DOHH2 (cell line): ENCODE data around the gene PSMD3.

ENCODE experiments used
- H3F3A ChIP-seq: fragments of 200-600 bp; sonication (generic), shearing (Covaris generic); 2 replicates; pipeline ENCODE4 v1.6.0; 2016; ENCODE audit warnings: antibody characterized with exemption, mild to moderate bottlenecking; ENCODE audit not compliant: control insufficient read depth, insufficient read depth
- H3K27ac ChIP-seq: fragments of 200-600 bp; sonication (generic); 2 replicates; pipeline ENCODE4 v1.5.1; 2014; ENCODE audit warnings: low read depth, mild to moderate bottlenecking, low read length, moderate library complexity
- H3K27me3 ChIP-seq: fragments of 200-600 bp; sonication (generic); 2 replicates; pipeline ENCODE4 v1.6.1; 2014; ENCODE audit warnings: mild to moderate bottlenecking, low read length, mixed read lengths; ENCODE audit not compliant: control insufficient read depth
- H3K36me3 ChIP-seq: fragments of 200-600 bp; sonication (generic); 2 replicates; pipeline ENCODE4 v1.6.1; 2014; ENCODE audit warnings: mild to moderate bottlenecking, low read length, moderate library complexity, mixed read lengths; ENCODE audit not compliant: control insufficient read depth
- H3K4me1 ChIP-seq: fragments of 200-600 bp; sonication (generic); 2 replicates; pipeline ENCODE4 v1.6.1; 2014; ENCODE audit warnings: mild to moderate bottlenecking, low read length, mixed read lengths; ENCODE audit not compliant: control insufficient read depth
- H3K4me2 ChIP-seq: fragments of 200-600 bp; sonication (generic); 2 replicates; pipeline ENCODE4 v1.6.0; 2014; ENCODE audit warnings: mild to moderate bottlenecking, low read length, moderate library complexity
- H3K4me3 ChIP-seq: fragments of 200-600 bp; sonication (generic); 2 replicates; pipeline ENCODE4 v1.5.1; 2014; ENCODE audit warnings: mild to moderate bottlenecking, low read length, mixed read lengths
- H3K79me2 ChIP-seq: fragments of 200-600 bp; sonication (generic); 2 replicates; pipeline ENCODE4 v1.6.1; 2014; ENCODE audit warnings: mild to moderate bottlenecking, low read length, mixed read lengths; ENCODE audit not compliant: control insufficient read depth
- H3K9me2 ChIP-seq: fragments of 200-600 bp; sonication (generic); replicated peaks from 2 replicates; pipeline ENCODE4 v1.6.1; 2014; ENCODE audit warnings: mild to moderate bottlenecking, low read length, mixed read lengths; ENCODE audit not compliant: control insufficient read depth
- H3K9me3 ChIP-seq: fragments of 200-600 bp; sonication (generic); 2 replicates; pipeline ENCODE4 v1.6.1; 2014; ENCODE audit warnings: antibody characterized with exemption, low read length, mixed read lengths; ENCODE audit not compliant: control insufficient read depth, insufficient read depth
- H4K20me1 ChIP-seq: fragments of 200-600 bp; sonication (generic); 2 replicates; pipeline ENCODE4 v1.6.0; 2014; ENCODE audit warnings: low read depth, mild to moderate bottlenecking, antibody characterized with exemption, low read length, moderate library complexity; ENCODE audit not compliant: control insufficient read depth, insufficient read depth
- EZH2phosphoT487 ChIP-seq: fragments of 200-600 bp; sonication (generic); IDR thresholded peaks from 2 replicates; pipeline ENCODE4 v1.6.1; 2017; ENCODE audit warnings: borderline replicate concordance, mild to moderate bottlenecking, antibody characterized with exemption, low read length, moderate library complexity, mixed read lengths
- TF ChIP-seq, protein P1 (sequence below): fragments of 200-600 bp; sonication (generic); IDR thresholded peaks from one replicate; pipeline ENCODE4 v1.5.1; 2014; ENCODE audit warnings: antibody characterized with exemption, mild to moderate bottlenecking, low read depth, low read length; ENCODE audit not compliant: poor library complexity, severe bottlenecking

The PSMD3 gene

DNA sequence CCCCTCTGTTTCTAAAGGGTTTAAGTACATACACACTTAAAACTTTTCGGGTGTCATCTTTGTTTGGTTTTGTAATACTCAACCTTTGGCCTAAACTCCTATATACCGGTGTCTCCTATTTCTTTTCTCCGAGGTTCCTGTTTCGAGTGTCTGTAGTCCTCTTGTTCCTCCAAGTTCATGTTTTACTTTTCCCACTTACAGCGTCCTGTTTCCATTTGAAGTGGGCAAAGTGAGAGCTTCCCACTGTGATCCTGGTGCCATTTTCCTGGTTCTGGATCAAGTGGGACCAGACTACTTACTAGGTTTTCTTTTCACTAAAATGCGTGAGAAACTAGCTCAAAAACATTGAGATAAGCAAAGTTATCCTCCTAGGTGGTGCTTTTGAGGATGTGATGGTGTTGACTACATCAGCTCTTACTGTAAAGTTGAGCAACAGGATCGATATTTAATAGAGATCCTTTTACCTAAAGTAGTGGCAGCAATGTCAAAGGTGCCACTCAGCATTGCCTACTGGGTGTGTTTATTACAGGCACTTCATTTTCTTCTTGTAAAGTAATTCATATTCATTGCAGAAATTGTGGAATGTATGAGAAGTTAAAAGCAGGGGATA is 1.3 kb downstream of the PSMD3 start:
- TF ChIP-seq, protein P1, sequence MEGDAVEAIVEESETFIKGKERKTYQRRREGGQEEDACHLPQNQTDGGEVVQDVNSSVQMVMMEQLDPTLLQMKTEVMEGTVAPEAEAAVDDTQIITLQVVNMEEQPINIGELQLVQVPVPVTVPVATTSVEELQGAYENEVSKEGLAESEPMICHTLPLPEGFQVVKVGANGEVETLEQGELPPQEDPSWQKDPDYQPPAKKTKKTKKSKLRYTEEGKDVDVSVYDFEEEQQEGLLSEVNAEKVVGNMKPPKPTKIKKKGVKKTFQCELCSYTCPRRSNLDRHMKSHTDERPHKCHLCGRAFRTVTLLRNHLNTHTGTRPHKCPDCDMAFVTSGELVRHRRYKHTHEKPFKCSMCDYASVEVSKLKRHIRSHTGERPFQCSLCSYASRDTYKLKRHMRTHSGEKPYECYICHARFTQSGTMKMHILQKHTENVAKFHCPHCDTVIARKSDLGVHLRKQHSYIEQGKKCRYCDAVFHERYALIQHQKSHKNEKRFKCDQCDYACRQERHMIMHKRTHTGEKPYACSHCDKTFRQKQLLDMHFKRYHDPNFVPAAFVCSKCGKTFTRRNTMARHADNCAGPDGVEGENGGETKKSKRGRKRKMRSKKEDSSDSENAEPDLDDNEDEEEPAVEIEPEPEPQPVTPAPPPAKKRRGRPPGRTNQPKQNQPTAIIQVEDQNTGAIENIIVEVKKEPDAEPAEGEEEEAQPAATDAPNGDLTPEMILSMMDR = no peak
- TF ChIP-seq EZH2phosphoT487 = no peak

GRCh38 chr17:39988206-39988810 is 7.7 kb downstream of the PSMD3 start:
- Histone ChIP-seq H3F3A (no peaks in the 10 kb centered on the region), H3K4me1 (no peaks in the 10 kb centered on the region), H3K36me3 (peaks cover 95% of the 10 kb centered on the region), H3K4me3 (no peak overlapping the region), H3K79me2 (peaks cover 12% of the 10 kb centered on the region), H3K4me2 (no peak overlapping the region), H3K27me3 (no peaks in the 10 kb centered on the region), H3K9me3 (no peaks in the 10 kb centered on the region), H4K20me1 (no peaks in the 10 kb centered on the region; the same call in 1 of the 2 replicates), H3K27ac (no peak overlapping the region), H3K9me2 (no peaks in the 10 kb centered on the region)
- TF ChIP-seq EZH2phosphoT487 = no peak
- TF ChIP-seq, protein P1 = no peak

More for the DNA sequence above, 1.3 kb downstream of the PSMD3 start:
- H3F3A ChIP-seq = no peaks in the 10 kb centered on the region
- H3K4me1 ChIP-seq = peaks cover 23% of the 10 kb centered on the region
- peak overlapping the region; percentile 83 for H3K4me3 ChIP-seq
- peaks cover 39% of the 10 kb centered on the region for H3K79me2 ChIP-seq
- H3K27ac ChIP-seq = no peak overlapping the region
- no peaks in the 10 kb centered on the region for H3K9me2 ChIP-seq
- no peaks in the 10 kb centered on the region; the same call in 1 of the 2 replicates for H4K20me1 ChIP-seq
- no peaks in the 10 kb centered on the region for H3K9me3 ChIP-seq
- peaks cover 54% of the 10 kb centered on the region for H3K36me3 ChIP-seq
- H3K4me2 ChIP-seq = peak overlapping the region; percentile 85
- no peaks in the 10 kb centered on the region for H3K27me3 ChIP-seq

DNA sequence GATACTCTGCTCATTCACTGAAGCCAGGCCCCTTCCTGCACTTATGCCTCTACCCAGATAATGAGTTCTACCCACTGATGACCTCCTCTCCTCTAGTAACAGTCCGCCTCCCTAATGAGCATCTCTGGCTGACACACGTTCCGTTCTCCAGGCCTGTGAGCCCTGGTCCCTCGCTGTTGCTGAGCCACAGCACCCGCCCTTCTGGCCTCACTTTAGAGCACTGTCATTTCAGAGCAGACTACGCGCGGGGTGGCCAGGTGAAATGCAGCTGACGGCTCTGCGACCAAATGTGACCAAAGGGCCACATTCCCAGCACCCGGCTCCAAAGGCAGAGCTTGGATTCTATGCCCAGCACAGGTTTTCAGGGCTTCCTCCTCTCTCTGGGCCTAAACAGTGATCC is 13.8 kb downstream of the PSMD3 start:
- H4K20me1 ChIP-seq = no peaks in the 10 kb centered on the region; the same call in 1 of the 2 replicates
- no peaks in the 10 kb centered on the region for H3K4me1 ChIP-seq
- no peak overlapping the region for H3K27ac ChIP-seq
- no peaks in the 10 kb centered on the region for H3K79me2 ChIP-seq
- no peaks in the 10 kb centered on the region for H3K9me2 ChIP-seq
- no peaks in the 10 kb centered on the region for H3K9me3 ChIP-seq
- no peaks in the 10 kb centered on the region for H3F3A ChIP-seq
- no peaks in the 10 kb centered on the region for H3K27me3 ChIP-seq
- no peak overlapping the region for H3K4me2 ChIP-seq
- no peak overlapping the region for H3K4me3 ChIP-seq
- peaks cover 80% of the 10 kb centered on the region for H3K36me3 ChIP-seq
- no peak for TF ChIP-seq EZH2phosphoT487
- TF ChIP-seq, protein P1 = no peak
